ENCODE results near the gene ZSWIM3. TPM values are rescaled to one million over a fixed set of nuclear protein-coding genes. Genes with fewer than 3 reads are reported as not detected.

The ZSWIM3 gene
- total and polyA plus RNA-seq, 2 of the 13 experiments (the other 11 are each of a cell fraction or from before 2014, with no cell fraction given): 5.2 to 5.8 TPM

GRCh38 chr20:45911486-45912343 is 54.3 kb downstream of the ZSWIM3 start, which contains the start of gene PLTP (continued):
- no peak for TF ChIP-seq USF2 (IDR thresholded peaks at IDR 0.05; ENCODE audit: low read depth, low read length)
- no peak; the same call in 1 of the 2 replicates for TF ChIP-seq USF2 (CRISPR knock-in tag; IDR thresholded peaks at IDR 0.05; ENCODE audit: borderline replicate concordance)
- TF ChIP-seq, protein P1, sequence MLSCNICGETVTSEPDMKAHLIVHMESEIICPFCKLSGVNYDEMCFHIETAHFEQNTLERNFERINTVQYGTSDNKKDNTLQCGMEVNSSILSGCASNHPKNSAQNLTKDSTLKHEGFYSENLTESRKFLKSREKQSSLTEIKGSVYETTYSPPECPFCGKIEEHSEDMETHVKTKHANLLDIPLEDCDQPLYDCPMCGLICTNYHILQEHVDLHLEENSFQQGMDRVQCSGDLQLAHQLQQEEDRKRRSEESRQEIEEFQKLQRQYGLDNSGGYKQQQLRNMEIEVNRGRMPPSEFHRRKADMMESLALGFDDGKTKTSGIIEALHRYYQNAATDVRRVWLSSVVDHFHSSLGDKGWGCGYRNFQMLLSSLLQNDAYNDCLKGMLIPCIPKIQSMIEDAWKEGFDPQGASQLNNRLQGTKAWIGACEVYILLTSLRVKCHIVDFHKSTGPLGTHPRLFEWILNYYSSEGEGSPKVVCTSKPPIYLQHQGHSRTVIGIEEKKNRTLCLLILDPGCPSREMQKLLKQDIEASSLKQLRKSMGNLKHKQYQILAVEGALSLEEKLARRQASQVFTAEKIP (CRISPR knock-in tag; IDR thresholded peaks at IDR 0.05; ENCODE audit: borderline replicate concordance): no peak
- TF ChIP-seq, protein P2, sequence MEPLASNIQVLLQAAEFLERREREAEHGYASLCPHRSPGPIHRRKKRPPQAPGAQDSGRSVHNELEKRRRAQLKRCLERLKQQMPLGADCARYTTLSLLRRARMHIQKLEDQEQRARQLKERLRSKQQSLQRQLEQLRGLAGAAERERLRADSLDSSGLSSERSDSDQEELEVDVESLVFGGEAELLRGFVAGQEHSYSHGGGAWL (CRISPR knock-in tag; IDR thresholded peaks at IDR 0.05): no peak
- TF ChIP-seq ZNF230 (CRISPR knock-in tag; IDR thresholded peaks at IDR 0.05): peak; percentile 93
- no peak for TF ChIP-seq MAFF (IDR thresholded peaks at IDR 0.05; ENCODE audit: low read depth, low read length)
- TF ChIP-seq TSC22D2 (CRISPR knock-in tag; IDR thresholded peaks at IDR 0.05; ENCODE audit: borderline replicate concordance): no peak
- TF ChIP-seq AGO1 (IDR thresholded peaks at IDR 0.05; ENCODE audit: low read depth, low read length, poor library complexity, severe bottlenecking): peak; percentile 77
- no peak; the same call in 1 of the 2 replicates for TF ChIP-seq GFI1 (CRISPR knock-in tag; IDR thresholded peaks at IDR 0.05; ENCODE audit: borderline replicate concordance)
- TF ChIP-seq SAFB2 (CRISPR knock-in tag; IDR thresholded peaks at IDR 0.05; ENCODE audit: borderline replicate concordance, low read depth): no peak
- TF ChIP-seq MTA1 (CRISPR knock-in tag; IDR thresholded peaks at IDR 0.05; ENCODE audit: borderline replicate concordance): peak; percentile 78; the same call in 1 of the 2 replicates
- TF ChIP-seq HINFP (CRISPR knock-in tag; IDR thresholded peaks at IDR 0.05; ENCODE audit: low read depth): no peak
- TF ChIP-seq KMT2B (CRISPR knock-in tag; IDR thresholded peaks at IDR 0.05): no peak; the same call in 1 of the 2 replicates
- TF ChIP-seq PHF20 (CRISPR knock-in tag; IDR thresholded peaks at IDR 0.05): no peak
- no peak for TF ChIP-seq DNMT3B (CRISPR knock-in tag; conservative IDR thresholded peaks at IDR 0.05)
- TF ChIP-seq U2AF1 (optimal IDR thresholded peaks at IDR 0.05; ENCODE audit: low read depth, low read length): no peak
- no peak; the same call in 1 of the 2 replicates for TF ChIP-seq ZNF768 (CRISPR knock-in tag; IDR thresholded peaks at IDR 0.05)
- TF ChIP-seq ZNF614 (CRISPR knock-in tag; IDR thresholded peaks at IDR 0.05; ENCODE audit: borderline replicate concordance): no peak
- TF ChIP-seq SNRNP70 (IDR thresholded peaks at IDR 0.05; ENCODE audit: low read depth, low read length): no peak
- TF ChIP-seq, protein P3, sequence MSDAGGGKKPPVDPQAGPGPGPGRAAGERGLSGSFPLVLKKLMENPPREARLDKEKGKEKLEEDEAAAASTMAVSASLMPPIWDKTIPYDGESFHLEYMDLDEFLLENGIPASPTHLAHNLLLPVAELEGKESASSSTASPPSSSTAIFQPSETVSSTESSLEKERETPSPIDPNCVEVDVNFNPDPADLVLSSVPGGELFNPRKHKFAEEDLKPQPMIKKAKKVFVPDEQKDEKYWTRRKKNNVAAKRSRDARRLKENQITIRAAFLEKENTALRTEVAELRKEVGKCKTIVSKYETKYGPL (CRISPR knock-in tag; IDR thresholded peaks at IDR 0.05): no peak
- no peak for TF ChIP-seq ZNF337 (CRISPR knock-in tag; IDR thresholded peaks at IDR 0.05; ENCODE audit: borderline replicate concordance, low read depth)
- TF ChIP-seq ZNF232 (CRISPR knock-in tag; IDR thresholded peaks at IDR 0.05; ENCODE audit: borderline replicate concordance): no peak
- peak; percentile 66; the same call in 1 of the 2 replicates for TF ChIP-seq HES4 (CRISPR knock-in tag; IDR thresholded peaks at IDR 0.05; ENCODE audit: borderline replicate concordance)

All from HepG2 (cell line).